GM19395 (cell line): Measurements from ENCODE around the gene TOP1.

Experiments used
- ATAC-seq: cut with Tn5 transposase; IDR thresholded peaks from one replicate; pipeline ENCODE4 v1.9.1; 2021; ENCODE audit warnings: mild to moderate bottlenecking, moderate library complexity; ENCODE audit not compliant: unreplicated experiment

Gene TOP1

DNA sequence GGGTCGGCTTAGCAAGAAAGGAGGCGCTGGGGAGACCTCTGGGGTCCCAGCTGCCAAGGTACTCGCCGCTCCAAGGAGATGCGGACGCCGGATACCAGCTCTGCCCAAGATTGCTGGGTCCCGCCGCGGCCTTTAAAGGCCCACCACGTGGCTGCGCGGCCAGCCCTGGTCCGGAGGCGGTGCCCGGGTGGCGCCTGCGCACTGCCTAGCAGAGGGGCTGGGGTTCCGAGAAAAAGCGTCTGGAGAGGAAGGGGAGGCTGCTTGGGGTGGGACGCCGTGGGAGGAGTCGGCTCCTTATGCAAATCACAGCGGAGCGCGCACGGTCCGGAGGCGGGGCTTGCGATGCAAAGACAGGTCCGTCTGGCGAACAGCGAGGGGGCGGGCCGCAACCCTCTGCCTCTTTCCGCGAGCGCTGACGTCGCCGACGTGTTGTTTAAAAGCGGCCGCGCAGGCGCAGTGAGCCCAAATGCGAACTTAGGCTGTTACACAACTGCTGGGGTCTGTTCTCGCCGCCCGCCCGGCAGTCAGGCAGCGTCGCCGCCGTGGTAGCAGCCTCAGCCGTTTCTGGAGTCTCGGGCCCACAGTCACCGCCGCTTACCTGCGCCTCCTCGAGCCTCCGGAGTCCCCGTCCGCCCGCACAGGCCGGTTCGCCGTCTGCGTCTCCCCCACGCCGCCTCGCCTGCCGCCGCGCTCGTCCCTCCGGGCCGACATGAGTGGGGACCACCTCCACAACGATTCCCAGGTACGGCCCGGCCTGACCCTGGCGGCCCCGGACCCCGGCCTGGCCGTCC lies at the start of gene TOP1:
TSS of gene TOP1 (plus strand) at position 464 of the 791 bp plus-strand sequence. CDS start at position 710, 246 bp downstream.
- peak; percentile 96 for ATAC-seq

DNA sequence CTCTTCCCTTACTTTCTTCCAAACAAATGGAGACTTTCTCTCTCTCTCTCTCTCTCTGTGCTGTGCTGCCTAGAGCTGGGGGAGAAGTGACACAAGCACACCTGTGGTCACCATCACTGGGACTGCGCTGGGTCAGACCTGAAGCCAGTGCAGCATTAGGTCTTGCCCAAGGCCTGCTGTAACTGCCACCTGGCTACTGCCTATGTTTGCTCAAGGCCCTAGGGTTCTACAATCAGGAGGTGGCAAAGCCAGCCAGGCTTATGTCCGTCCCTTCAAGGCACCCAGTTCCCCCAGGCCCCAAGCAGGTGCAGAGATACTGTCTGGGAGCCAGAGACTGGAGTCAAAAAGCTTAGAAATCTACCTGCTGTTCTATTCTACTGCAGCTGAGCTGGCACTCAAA lies 49.4 kb upstream of the TOP1 start:
- ATAC-seq: no peak

GRCh38 chr20:40980106-40980827 lies 48.4 kb upstream of the TOP1 start:
- ATAC-seq: peak; percentile 64

- ATAC-seq: peak; percentile 11
Observed at GRCh38 chr20:40980828-40981310, 47.8 kb upstream of the TOP1 start.

GRCh38 chr20:40982415-40983145 lies 46.0 kb upstream of the TOP1 start:
- ATAC-seq: peak; percentile 55

DNA sequence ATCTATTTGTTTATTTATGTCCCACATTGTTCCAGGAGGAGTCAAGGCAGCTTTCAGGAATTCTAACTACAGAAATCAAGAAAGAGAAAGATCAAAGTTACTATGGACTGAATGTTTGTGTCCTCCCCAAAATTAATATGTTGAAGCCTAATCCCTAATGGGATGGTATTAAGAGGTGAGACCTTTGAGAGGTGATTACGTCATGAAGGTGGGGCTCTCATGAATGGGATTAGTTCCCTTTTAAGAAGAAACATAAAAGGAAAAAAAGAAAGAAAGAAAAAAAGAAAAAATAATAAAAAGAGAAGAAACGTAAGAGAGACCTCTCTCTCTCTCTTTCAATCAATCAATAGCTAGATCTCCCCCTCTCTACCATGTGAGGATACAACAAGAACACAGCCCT lies 44.7 kb upstream of the TOP1 start:
- no peak for ATAC-seq

- no peak for ATAC-seq
Observed at GRCh38 chr20:40984496-40984895, 44.1 kb upstream of the TOP1 start.

DNA sequence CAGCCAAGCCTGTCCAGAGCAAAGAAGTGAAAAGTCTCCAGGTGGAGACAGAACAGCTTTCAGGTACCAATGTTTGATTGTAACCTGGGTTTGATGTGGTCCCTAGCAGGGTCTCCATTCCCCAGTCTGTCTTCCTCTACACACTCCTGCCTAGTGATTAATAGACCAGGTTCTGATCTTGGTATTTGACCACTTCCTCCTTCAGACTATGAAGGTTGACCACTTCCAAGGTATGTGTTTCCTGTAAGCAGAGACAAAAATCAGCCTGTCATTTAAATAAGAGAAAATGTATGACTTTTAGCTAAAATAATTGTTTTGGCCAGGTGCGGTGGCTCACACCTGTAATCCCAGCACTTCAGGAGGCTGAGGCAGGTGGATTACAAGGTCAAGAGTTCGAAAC lies 41.8 kb upstream of the TOP1 start:
- ATAC-seq: peak; percentile 30

DNA sequence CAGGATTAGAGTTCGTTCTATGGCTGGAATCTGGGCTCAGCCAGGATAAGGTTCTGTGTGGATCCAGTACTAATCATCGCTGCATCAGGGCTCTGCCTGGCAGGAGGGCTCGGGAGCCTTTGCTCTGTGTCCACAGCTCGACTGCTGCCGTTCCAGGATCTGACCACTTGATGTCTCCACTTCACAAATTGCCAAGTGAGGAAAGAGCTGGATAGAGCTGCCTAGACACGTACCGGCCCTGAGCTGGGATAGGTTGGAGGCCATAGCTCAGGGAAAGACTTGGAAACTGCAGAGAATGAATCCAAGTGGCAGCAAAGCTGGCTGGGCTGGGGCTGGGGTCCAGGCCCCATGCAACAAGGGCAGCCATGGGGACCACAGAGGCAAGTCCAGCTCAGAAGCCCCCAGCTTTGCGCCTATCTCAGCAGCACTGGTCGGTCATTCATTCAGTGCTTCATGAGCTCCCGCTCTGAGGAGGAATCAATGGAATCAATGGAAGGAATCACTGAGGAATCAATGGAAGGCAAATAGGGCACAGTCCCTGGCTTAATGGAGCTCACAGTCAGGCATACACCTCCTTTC lies 38.0 kb upstream of the TOP1 start:
- ATAC-seq: peak; percentile 53

GRCh38 chr20:40991181-40991889 lies 37.3 kb upstream of the TOP1 start:
- ATAC-seq: peak; percentile 95

DNA sequence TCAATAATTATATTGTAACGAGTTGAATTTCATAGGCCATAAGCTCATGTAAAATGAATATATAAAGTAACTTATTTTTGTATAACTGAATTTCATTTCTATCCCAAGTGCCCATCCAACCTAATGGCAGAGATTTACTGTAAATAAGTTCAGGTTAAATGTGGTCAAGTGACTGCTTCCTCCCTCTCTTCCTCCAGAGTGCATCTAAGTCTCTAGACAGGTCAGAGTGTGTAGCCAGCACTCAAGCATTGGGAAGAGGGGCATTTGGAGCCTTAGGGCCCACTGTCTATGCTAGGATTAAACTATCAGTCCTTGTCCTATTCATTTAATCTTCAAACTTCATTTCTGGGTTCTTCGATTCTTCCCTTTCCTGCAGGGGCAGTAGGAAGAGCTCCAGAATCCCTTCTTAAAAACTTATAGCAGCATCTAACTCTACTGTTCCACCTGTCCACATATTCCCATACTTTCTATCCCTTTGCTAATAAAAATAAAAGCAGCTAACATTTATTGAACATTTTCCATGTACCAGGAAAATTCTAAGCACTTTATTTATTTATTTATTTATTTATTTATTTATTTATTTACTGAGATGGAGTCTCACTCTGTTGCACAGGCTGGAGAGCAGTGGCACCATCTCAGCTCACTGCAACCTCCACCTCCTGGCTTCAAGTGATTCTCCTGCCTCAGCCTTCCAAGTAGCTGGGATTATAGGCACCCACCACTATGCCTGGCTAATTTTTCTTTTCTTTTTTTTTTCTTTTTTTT lies 36.1 kb upstream of the TOP1 start:
- ATAC-seq: no peak

- no peak for ATAC-seq
Observed at GRCh38 chr20:40993794-40994540, 34.7 kb upstream of the TOP1 start.

DNA sequence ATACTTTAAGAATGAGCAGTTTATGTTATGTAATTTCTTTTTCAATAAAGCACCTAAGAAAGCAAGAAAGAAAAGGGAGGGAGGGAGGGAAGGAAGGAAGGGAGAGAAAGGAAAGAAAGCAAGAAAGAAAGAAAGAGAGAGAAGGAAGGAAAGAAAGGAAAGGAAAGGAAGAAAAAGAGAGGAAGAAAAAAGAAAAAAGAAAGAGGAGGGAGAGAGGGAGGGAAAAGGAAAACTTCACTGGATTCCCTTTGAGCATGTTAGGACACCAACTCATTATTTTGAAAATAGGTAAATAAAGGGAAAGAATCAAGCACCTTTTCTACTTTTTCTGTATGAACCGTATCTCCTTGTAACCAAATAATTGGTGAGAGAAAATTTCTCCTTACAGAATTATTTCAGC lies 32.3 kb upstream of the TOP1 start:
- ATAC-seq: no peak

DNA sequence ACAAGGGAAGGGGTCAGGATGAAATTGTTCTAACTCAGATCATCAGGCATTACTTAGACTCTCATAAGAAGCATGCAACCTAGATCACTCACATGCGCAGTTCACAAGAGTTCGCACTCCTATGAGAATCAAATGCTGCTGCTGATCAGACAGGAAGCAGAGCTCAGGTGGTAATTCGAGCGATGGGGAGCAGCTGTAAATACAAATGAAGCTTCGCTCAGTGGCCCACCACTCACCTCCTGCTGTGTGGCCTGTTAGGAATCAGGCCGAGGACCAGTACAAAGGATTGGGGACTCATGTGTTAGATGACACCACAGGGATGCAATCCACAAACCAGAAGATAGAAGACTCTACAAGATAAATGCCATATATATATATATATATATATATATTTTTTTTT lies 31.5 kb upstream of the TOP1 start:
- no peak for ATAC-seq

DNA sequence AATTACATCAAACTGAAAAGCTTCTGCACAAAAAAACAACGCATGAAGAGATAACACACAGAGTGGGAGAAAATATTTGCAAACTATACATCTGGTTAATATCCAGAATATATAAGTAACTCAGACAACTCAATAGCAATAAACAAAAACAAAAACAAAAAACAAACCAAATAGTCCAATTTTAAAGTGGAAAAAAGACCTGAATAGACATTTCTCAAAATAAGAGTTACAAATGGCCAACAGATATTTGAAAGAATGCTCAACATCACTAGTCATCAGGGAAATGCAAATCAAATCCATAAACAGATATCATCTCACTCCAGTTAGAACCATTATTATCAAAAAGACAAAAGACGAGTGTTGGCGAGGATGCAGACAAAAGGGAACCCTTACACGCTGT lies 28.8 kb upstream of the TOP1 start:
- no peak for ATAC-seq

DNA sequence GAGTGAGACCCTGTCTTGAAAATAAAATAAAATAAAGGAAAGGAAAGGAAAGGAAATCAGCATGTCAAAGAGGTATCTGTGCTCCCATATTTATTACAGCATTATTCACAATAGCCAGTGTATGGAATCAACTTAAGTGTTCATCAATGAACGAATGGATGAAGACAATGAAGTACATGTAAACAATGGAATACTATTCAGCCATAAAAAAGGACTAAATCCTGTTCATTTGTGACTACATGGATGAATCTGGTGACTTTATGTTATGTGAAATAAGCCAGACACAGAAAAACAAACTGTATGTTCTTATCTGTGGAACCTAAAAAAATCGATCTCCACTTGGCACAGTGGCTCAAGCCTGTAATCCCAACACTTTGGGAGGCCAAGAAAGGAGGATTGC lies 28.0 kb upstream of the TOP1 start:
- no peak for ATAC-seq

- no peak for ATAC-seq
Observed at GRCh38 chr20:41001497-41001896, 27.1 kb upstream of the TOP1 start.

DNA sequence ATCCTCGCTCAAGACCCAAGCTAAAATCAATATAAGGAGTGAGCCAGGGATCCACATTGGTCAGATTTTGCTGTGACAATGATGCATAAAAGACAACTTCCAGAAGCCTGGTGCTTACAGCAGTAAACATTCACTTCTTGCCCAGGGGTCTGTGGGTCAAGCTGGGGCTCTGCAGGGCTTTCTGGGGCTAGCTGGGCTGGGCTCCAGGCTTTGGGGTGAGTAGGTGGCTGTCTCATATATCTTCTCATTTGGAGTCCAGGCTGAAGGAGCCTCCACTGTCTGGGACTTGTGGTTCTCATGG lies 25.8 kb upstream of the TOP1 start:
- ATAC-seq: no peak
